HUES64 (cell line): ENCODE data around the gene ARMC9.
A peak's percentile ranks its signal among the peaks of the same experiment; 100 is the strongest.
"Not testable (repeated sequence)": the region's sequence is repeated elsewhere in the genome, so short reads cannot be mapped to it uniquely, and the experiment has no call there.

ENCODE experiments used
- H3K27ac ChIP-seq: 2 replicates; pipeline ENCODE4 v1.7.0; 2013; ENCODE audit warnings: low read depth, low read length, inconsistent platforms
- H3K27me3 ChIP-seq: 2 replicates; pipeline ENCODE4 v1.6.1; 2013; ENCODE audit warnings: mild to moderate bottlenecking, low read length; ENCODE audit not compliant: insufficient read depth
- H3K36me3 ChIP-seq: 2 replicates; pipeline ENCODE4 v1.6.1; 2013; ENCODE audit warnings: mild to moderate bottlenecking, low read length; ENCODE audit not compliant: insufficient read depth
- H3K4me1 ChIP-seq: 2 replicates; pipeline ENCODE4 v1.6.1; 2013; ENCODE audit warnings: mild to moderate bottlenecking, low read length, moderate library complexity; ENCODE audit not compliant: insufficient read depth
- H3K4me3 ChIP-seq: 2 replicates; pipeline ENCODE4 v1.5.1; 2013; ENCODE audit warnings: mild to moderate bottlenecking, low read length, moderate library complexity
- H3K9ac ChIP-seq: 2 replicates; pipeline ENCODE4 v1.6.1; 2013; ENCODE audit warnings: mild to moderate bottlenecking, low read depth, low read length
- H3K9me3 ChIP-seq: 2 replicates; pipeline ENCODE4 v1.6.1; 2013; ENCODE audit warnings: low read depth, low read length; ENCODE audit not compliant: insufficient read depth
- WGBS: fragments of 150-250, 120-280 bp; methylation state at CpG from one replicate; pipeline ENCODE4 v1.1.7; 2013; ENCODE audit warnings: missing lambda C conversion rate; 5-methylcytosine and 5-hydroxymethylcytosine counted together

Gene ARMC9

GRCh38 chr2:231370749-231371429 is 172.5 kb downstream of the ARMC9 start:
- Histone ChIP-seq H3K27me3 (no peaks in the 10 kb centered on the region), H3K9me3 (no peaks in the 10 kb centered on the region), H3K27ac (peak overlapping the region; percentile 91), H3K4me3 (0 out of 2 replicates have a peak overlapping the region, but pooled peaks have one; percentile 14), H3K36me3 (no peaks in the 10 kb centered on the region), H3K9ac (peak overlapping the region; percentile 41), H3K4me1 (peaks cover 30% of the 10 kb centered on the region)
- 39% methylated on average over 18 of the region's 21 CpGs for WGBS

GRCh38 chr2:231371430-231372054 is 173.1 kb downstream of the ARMC9 start:
- Histone ChIP-seq H3K36me3 (no peaks in the 10 kb centered on the region), H3K9ac (0 out of 2 replicates have a peak overlapping the region, but pooled peaks have one; percentile 18), H3K27me3 (no peaks in the 10 kb centered on the region), H3K27ac (peak overlapping the region; percentile 91), H3K4me1 (peaks cover 31% of the 10 kb centered on the region), H3K4me3 (no peak overlapping the region), H3K9me3 (no peaks in the 10 kb centered on the region)
- WGBS, result 86% methylated on average over 13 of the region's 13 CpGs

GRCh38 chr2:231372326-231372725 is 173.9 kb downstream of the ARMC9 start:
- no peaks in the 10 kb centered on the region for H3K36me3 ChIP-seq
- H3K27ac ChIP-seq, result no peak overlapping the region
- H3K4me3 ChIP-seq, result no peak overlapping the region
- no peak overlapping the region for H3K9ac ChIP-seq
- H3K4me1 ChIP-seq, result peaks cover 38% of the 10 kb centered on the region
- H3K27me3 ChIP-seq, result no peaks in the 10 kb centered on the region
- 91% methylated on average over 7 of the region's 7 CpGs for WGBS
- H3K9me3 ChIP-seq, result no peaks in the 10 kb centered on the region

GRCh38 chr2:231373184-231373583 is 174.8 kb downstream of the ARMC9 start:
- Histone ChIP-seq H3K9me3 (no peaks in the 10 kb centered on the region), H3K36me3 (no peaks in the 10 kb centered on the region), H3K9ac (no peak overlapping the region), H3K4me3 (no peak overlapping the region), H3K27me3 (no peaks in the 10 kb centered on the region), H3K4me1 (peaks cover 38% of the 10 kb centered on the region), H3K27ac (no peak overlapping the region)
- 97% methylated on average over 8 of the region's 8 CpGs for WGBS

- H3K27ac ChIP-seq, result no peak overlapping the region
- H3K36me3 ChIP-seq, result no peaks in the 10 kb centered on the region
- H3K4me1 ChIP-seq, result peaks cover 38% of the 10 kb centered on the region
- H3K9ac ChIP-seq, result no peak overlapping the region
- H3K4me3 ChIP-seq, result no peak overlapping the region
- H3K9me3 ChIP-seq, result no peaks in the 10 kb centered on the region
- H3K27me3 ChIP-seq, result no peaks in the 10 kb centered on the region
- 96% methylated on average over 9 of the region's 9 CpGs for WGBS
Observed at GRCh38 chr2:231373786-231374349, 175.4 kb downstream of the ARMC9 start.

- no peaks in the 10 kb centered on the region for H3K36me3 ChIP-seq
- H3K9ac ChIP-seq, result no peak overlapping the region
- no peak overlapping the region for H3K4me3 ChIP-seq
- H3K9me3 ChIP-seq, result no peaks in the 10 kb centered on the region
- H3K4me1 ChIP-seq, result peaks cover 35% of the 10 kb centered on the region
- 96% methylated on average over 2 of the region's 2 CpGs for WGBS
- H3K27me3 ChIP-seq, result no peaks in the 10 kb centered on the region
- H3K27ac ChIP-seq, result no peak overlapping the region
Observed at GRCh38 chr2:231374771-231375170, 176.3 kb downstream of the ARMC9 start.

- Histone ChIP-seq H3K4me1 (peaks cover 23% of the 10 kb centered on the region), H3K27ac (peak overlapping the region; percentile 34; the same call in 1 of the 2 replicates)
- not testable (repeated sequence) for H3K4me3 ChIP-seq, H3K27me3 ChIP-seq, H3K36me3 ChIP-seq, H3K9ac ChIP-seq, H3K9me3 ChIP-seq
- 12% methylated on average over 8 of the region's 11 CpGs for WGBS
Observed at GRCh38 chr2:231375994-231376615, 177.7 kb downstream of the ARMC9 start.

GRCh38 chr2:231376857-231377256 is 178.4 kb downstream of the ARMC9 start:
- 18% methylated on average over 8 of the region's 8 CpGs for WGBS
- H3K9me3 ChIP-seq, result no peaks in the 10 kb centered on the region
- no peaks in the 10 kb centered on the region for H3K36me3 ChIP-seq
- peak overlapping the region; percentile 76 for H3K27ac ChIP-seq
- no peaks in the 10 kb centered on the region for H3K27me3 ChIP-seq
- peak overlapping the region; percentile 39; the same call in 1 of the 2 replicates for H3K9ac ChIP-seq
- peaks cover 21% of the 10 kb centered on the region for H3K4me1 ChIP-seq
- no peak overlapping the region for H3K4me3 ChIP-seq

- Histone ChIP-seq H3K36me3 (no peaks in the 10 kb centered on the region), H3K27me3 (no peaks in the 10 kb centered on the region), H3K27ac (peak overlapping the region; percentile 12; the same call in 1 of the 2 replicates), H3K9me3 (no peaks in the 10 kb centered on the region), H3K9ac (no peak overlapping the region), H3K4me1 (peaks cover 21% of the 10 kb centered on the region), H3K4me3 (no peak overlapping the region)
- WGBS, result 88% methylated on average over 13 of the region's 13 CpGs
Observed at GRCh38 chr2:231378026-231378722, 179.7 kb downstream of the ARMC9 start.

- Histone ChIP-seq H3K4me3 (no peak overlapping the region), H3K36me3 (no peaks in the 10 kb centered on the region), H3K27me3 (no peaks in the 10 kb centered on the region), H3K4me1 (peaks cover 21% of the 10 kb centered on the region), H3K9me3 (0 out of 2 replicates have a peak, but pooled peaks cover under 1% of the 10 kb centered on the region), H3K9ac (no peak overlapping the region), H3K27ac (no peak overlapping the region)
- WGBS, result 85% methylated on average over 21 of the region's 21 CpGs
Observed at GRCh38 chr2:231379266-231380215, 181.1 kb downstream of the ARMC9 start.
